Posterior vena cava (tissue), 2 donors: ENCODE data around the gene ZNF385C. TPM values are rescaled to one million over a fixed set of nuclear protein-coding genes. Genes with fewer than 3 reads are reported as not detected.
"Not testable (repeated sequence)": the region's sequence is repeated elsewhere in the genome, so short reads cannot be mapped to it uniquely, and the experiment has no call there.

Source experiments
- DNase-seq: peaks from one replicate; pipeline ENCODE4 v3.0.0-alpha.2; 2020; ENCODE audit warnings: low spot score
- intact Hi-C, 2 donors: fragments of 100-400 bp; cut with DNase I; formaldehyde crosslinking; loops; one replicate each; pipeline versions ENCODE4 v1.14.1 to v1.14.2; 2022 to 2023
- total RNA-seq, 2 donors: library from RNA; stranded (reverse); fragmentation: NEBNext Ultra II Directional; extraction: Animal tissue kit (Norgen Biotek cat#: 25700); gene quantifications; one replicate each; pipeline ENCODE4 v1.2.1, GENCODE V29; 2021
- donor health status: DM: yes; HTN: yes; CAD: no.
- donor health status: DM: yes; HTN: yes; CAD: no.

Gene ZNF385C
- total RNA-seq, 2 donors from 2014 or later, result 0.19 to 0.23 TPM

- intact Hi-C loops, DNase-seq: not testable (repeated sequence)
Observed at GRCh38 chr17:42013740-42014139, 84.5 kb downstream of the ZNF385C start.

- DNase-seq, intact Hi-C loops: not testable (repeated sequence)
Observed at GRCh38 chr17:42012363-42012762, 85.9 kb downstream of the ZNF385C start.

GRCh38 chr17:42010898-42011516, 87.3 kb downstream of the ZNF385C start:
- intact Hi-C loops, result no loop called here
- no peak for DNase-seq

GRCh38 chr17:42010266-42010680, 88.0 kb downstream of the ZNF385C start:
- intact Hi-C loops, DNase-seq: not testable (repeated sequence)

- intact Hi-C loops, result no loop called here
- DNase-seq, result no peak
Observed at GRCh38 chr17:42009170-42009569, 89.1 kb downstream of the ZNF385C start.

- DNase-seq, result no peak
- intact Hi-C loops, result no loop called here
Observed at GRCh38 chr17:42005166-42005565, 93.1 kb downstream of the ZNF385C start.

GRCh38 chr17:42002792-42003301, 95.4 kb downstream of the ZNF385C start:
- intact Hi-C loops, result no loop called here
- DNase-seq, result no peak

- intact Hi-C loops, result no loop called here
Observed at GRCh38 chr17:42002175-42002791, 96.0 kb downstream of the ZNF385C start.

GRCh38 chr17:42001729-42002128, 96.5 kb downstream of the ZNF385C start:
- no peak for DNase-seq
- intact Hi-C loops, result no loop called here

More at GRCh38 chr17:42002175-42002791, 96.0 kb downstream of the ZNF385C start:
- no peak for DNase-seq

- intact Hi-C loops, result no loop called here
- DNase-seq, result no peak
Observed at GRCh38 chr17:42000413-42001133, 97.7 kb downstream of the ZNF385C start.

- intact Hi-C loops, result no loop called here
Observed at GRCh38 chr17:41998497-41998896, 99.8 kb downstream of the ZNF385C start.

GRCh38 chr17:41996855-41997164, 101.5 kb downstream of the ZNF385C start:
- no peak for DNase-seq
- intact Hi-C loops, result no loop called here

More at GRCh38 chr17:41998497-41998896, 99.8 kb downstream of the ZNF385C start:
- no peak for DNase-seq

GRCh38 chr17:41992576-41992975, 105.7 kb downstream of the ZNF385C start:
- intact Hi-C loops, result no loop called here
- DNase-seq, result no peak

- intact Hi-C loops, result no loop called here
- no peak for DNase-seq
Observed at GRCh38 chr17:41989702-41990419, 108.4 kb downstream of the ZNF385C start.

GRCh38 chr17:41988418-41988817, 109.9 kb downstream of the ZNF385C start:
- intact Hi-C loops, result no loop called here
- DNase-seq, result no peak

- intact Hi-C loops, result no loop called here
Observed at GRCh38 chr17:41987642-41988041, 110.6 kb downstream of the ZNF385C start.

GRCh38 chr17:41986634-41987033, 111.6 kb downstream of the ZNF385C start:
- DNase-seq, result no peak
- intact Hi-C loops, result no loop called here

More at GRCh38 chr17:41987642-41988041, 110.6 kb downstream of the ZNF385C start:
- no peak for DNase-seq

GRCh38 chr17:41985919-41986318, 112.4 kb downstream of the ZNF385C start:
- no peak for DNase-seq
- intact Hi-C loops, result no loop called here

- intact Hi-C loops, result no loop called here
- no peak for DNase-seq
Observed at GRCh38 chr17:41984454-41984853, 113.8 kb downstream of the ZNF385C start.
